Endothelial cell (in vitro differentiated cells): ENCODE measurements around the gene GPS1. TPM values are rescaled to one million over a fixed set of nuclear protein-coding genes. Genes with fewer than 3 reads are reported as not detected.
A peak's percentile ranks its signal among the peaks of the same experiment; 100 is the strongest.

ENCODE experiments used
- DNase-seq: peaks from one replicate; pipeline ENCODE4 v3.0.0; 2021; ENCODE audit warnings: low spot score
- H3K27ac Mint-ChIP-seq: one replicate; pipeline ENCODE4 v1.8.0; 2021; ENCODE audit warnings: mixed read lengths, inconsistent platforms; ENCODE audit not compliant: unreplicated experiment
- H3K27me3 Mint-ChIP-seq: one replicate; pipeline ENCODE4 v1.8.0; 2021; ENCODE audit warnings: mild to moderate bottlenecking, moderate library complexity, mixed read lengths, inconsistent platforms; ENCODE audit not compliant: unreplicated experiment
- H3K36me3 Mint-ChIP-seq: one replicate; pipeline ENCODE4 v1.8.0; 2021; ENCODE audit warnings: mild to moderate bottlenecking, low read depth, mixed read lengths, inconsistent platforms; ENCODE audit not compliant: unreplicated experiment
- H3K4me1 Mint-ChIP-seq: one replicate; pipeline ENCODE4 v1.8.0; 2021; ENCODE audit warnings: mild to moderate bottlenecking, mixed read lengths, inconsistent platforms; ENCODE audit not compliant: unreplicated experiment
- H3K4me3 Mint-ChIP-seq: one replicate; pipeline ENCODE4 v1.8.0; 2021; ENCODE audit warnings: mild to moderate bottlenecking, mixed read lengths, inconsistent platforms; ENCODE audit not compliant: unreplicated experiment
- H3K9me3 Mint-ChIP-seq: one replicate; pipeline ENCODE4 v1.8.0; 2021; ENCODE audit warnings: mixed read lengths, inconsistent platforms; ENCODE audit not compliant: unreplicated experiment
- total RNA-seq: library from RNA; stranded (reverse); fragmentation: NEBNext Ultra II Directional; extraction: Animal tissue kit (Norgen Biotek cat#: 25700); gene quantifications from one replicate; pipeline ENCODE4 v1.2.1, GENCODE V29; 2021; ENCODE audit not compliant: unreplicated experiment
- TF ChIP-seq, protein P1 (sequence below): fragments of 200-600 bp; sonication (generic); IDR thresholded peaks from one replicate; pipeline ENCODE4 v1.5.0; 2021; ENCODE audit warnings: antibody characterized with exemption; ENCODE audit not compliant: unreplicated experiment

The GPS1 gene
- total RNA-seq, 1 donor from 2014 or later = 80.0 TPM

DNA sequence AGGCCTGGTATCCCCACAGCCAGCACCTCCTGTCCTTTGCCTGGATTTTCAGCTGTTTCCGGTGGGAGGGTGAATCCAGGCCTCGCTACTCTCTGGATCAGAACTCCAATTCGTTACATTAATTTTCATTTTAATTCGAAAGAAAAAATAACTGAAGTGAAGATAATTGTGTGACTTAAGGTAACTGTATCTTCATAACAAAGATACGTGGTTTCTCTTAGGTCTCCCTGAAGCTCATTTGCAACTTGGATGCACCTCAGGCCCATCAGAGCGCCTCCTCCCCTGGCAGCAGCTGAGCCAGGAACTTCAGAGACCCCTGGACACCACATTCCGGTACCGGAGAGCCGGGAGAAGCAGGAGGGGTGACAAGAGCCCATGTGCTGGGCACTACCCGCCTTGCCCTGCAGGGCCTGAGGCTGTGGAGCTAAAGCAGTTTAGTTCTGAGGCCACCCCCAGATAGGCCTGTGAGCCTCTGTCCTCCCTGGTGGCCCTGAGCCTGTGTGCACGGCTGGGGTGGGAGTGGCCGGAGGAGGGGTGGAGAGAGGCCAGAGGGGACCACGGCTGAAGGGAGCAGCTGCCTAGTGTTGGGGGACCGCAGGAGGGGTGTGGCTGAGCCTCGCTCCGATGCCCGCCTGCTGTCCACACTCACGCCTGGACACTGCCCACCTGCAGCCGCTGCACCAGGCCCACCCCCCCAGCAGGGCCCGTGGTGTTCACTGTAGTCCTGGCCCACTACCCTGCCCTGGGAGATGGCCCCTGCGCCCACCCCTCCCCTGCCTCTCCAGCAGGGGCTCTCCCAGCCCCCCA, 25.3 kb downstream of the GPS1 start:
- no peak for DNase-seq
- TF ChIP-seq, protein P1, sequence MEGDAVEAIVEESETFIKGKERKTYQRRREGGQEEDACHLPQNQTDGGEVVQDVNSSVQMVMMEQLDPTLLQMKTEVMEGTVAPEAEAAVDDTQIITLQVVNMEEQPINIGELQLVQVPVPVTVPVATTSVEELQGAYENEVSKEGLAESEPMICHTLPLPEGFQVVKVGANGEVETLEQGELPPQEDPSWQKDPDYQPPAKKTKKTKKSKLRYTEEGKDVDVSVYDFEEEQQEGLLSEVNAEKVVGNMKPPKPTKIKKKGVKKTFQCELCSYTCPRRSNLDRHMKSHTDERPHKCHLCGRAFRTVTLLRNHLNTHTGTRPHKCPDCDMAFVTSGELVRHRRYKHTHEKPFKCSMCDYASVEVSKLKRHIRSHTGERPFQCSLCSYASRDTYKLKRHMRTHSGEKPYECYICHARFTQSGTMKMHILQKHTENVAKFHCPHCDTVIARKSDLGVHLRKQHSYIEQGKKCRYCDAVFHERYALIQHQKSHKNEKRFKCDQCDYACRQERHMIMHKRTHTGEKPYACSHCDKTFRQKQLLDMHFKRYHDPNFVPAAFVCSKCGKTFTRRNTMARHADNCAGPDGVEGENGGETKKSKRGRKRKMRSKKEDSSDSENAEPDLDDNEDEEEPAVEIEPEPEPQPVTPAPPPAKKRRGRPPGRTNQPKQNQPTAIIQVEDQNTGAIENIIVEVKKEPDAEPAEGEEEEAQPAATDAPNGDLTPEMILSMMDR = no peak
- Mint-ChIP-seq H3K9me3 (no peaks in the 10 kb centered on the region), H3K4me1 (no peaks in the 10 kb centered on the region), H3K4me3 (no peak overlapping the region), H3K27ac (no peak overlapping the region), H3K27me3 (peaks cover 3% of the 10 kb centered on the region), H3K36me3 (peaks cover 4% of the 10 kb centered on the region)

DNA sequence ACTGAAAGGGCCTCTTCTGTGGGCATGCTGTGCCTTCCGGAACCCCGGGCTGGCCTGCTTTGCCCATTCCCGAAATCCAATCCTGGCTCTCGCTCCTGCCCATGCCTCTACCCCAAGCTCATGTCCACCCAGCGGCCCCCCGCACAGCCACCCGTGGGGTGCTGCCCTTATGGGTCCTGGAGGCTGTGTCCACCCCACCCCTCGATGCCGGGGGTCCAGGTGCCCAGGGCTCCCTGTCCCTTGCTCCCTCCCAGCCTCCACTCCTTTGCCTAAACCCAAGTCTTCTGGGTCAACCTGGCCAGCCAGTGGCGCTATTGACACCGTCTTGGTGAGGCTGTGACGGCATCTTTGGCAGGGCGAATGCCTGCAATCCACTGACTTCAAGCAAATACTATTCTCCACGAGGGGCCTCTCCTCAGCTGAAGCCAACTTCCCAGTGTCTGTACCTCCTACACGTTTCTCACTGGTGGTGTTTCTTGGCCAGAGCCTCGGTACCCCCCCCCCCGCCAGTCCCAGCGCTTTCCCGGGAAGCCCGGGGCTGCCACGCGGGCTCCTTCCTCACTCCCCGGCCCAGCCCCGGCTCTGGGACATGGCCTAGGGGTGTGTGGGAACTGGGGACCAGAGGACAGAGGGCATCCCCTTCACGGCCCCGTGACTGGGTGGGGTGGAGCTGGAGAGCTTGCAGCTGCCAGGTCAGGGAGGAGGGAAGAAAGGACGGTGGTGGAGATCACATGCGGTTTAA, 26.1 kb downstream of the GPS1 start:
- H3K27me3 Mint-ChIP-seq = peaks cover 3% of the 10 kb centered on the region
- no peaks in the 10 kb centered on the region for H3K4me1 Mint-ChIP-seq
- DNase-seq = no peak
- H3K27ac Mint-ChIP-seq = peak overlapping the region; percentile 43
- no peaks in the 10 kb centered on the region for H3K9me3 Mint-ChIP-seq
- H3K4me3 Mint-ChIP-seq = no peak overlapping the region
- TF ChIP-seq, protein P1 = no peak
- H3K36me3 Mint-ChIP-seq = peaks cover 4% of the 10 kb centered on the region

DNA sequence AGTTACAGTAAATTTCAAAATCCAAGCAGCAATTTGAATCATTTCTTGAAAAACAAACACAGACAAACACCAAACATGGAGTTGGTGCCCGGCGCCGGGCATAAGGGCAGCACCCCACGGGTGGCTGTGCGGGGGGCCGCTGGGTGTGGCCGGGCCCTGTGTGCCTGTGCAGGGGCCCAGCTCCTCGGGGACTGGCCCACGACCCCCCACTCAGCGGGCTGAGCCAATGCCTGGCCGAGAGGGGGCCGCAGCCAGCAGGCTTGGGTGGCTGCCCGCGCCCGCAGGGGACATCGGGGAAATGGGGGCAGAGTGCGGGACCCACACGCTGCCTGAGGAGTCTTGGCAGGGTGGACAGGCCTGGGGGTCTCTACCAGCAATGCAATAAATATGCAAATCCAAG, 26.7 kb downstream of the GPS1 start:
- H3K4me1 Mint-ChIP-seq = no peaks in the 10 kb centered on the region
- TF ChIP-seq, protein P1 = no peak
- peaks cover 3% of the 10 kb centered on the region for H3K27me3 Mint-ChIP-seq
- H3K9me3 Mint-ChIP-seq = no peaks in the 10 kb centered on the region
- H3K27ac Mint-ChIP-seq = peak overlapping the region; percentile 43
- H3K4me3 Mint-ChIP-seq = no peak overlapping the region
- no peak for DNase-seq
- peaks cover 4% of the 10 kb centered on the region for H3K36me3 Mint-ChIP-seq

DNA sequence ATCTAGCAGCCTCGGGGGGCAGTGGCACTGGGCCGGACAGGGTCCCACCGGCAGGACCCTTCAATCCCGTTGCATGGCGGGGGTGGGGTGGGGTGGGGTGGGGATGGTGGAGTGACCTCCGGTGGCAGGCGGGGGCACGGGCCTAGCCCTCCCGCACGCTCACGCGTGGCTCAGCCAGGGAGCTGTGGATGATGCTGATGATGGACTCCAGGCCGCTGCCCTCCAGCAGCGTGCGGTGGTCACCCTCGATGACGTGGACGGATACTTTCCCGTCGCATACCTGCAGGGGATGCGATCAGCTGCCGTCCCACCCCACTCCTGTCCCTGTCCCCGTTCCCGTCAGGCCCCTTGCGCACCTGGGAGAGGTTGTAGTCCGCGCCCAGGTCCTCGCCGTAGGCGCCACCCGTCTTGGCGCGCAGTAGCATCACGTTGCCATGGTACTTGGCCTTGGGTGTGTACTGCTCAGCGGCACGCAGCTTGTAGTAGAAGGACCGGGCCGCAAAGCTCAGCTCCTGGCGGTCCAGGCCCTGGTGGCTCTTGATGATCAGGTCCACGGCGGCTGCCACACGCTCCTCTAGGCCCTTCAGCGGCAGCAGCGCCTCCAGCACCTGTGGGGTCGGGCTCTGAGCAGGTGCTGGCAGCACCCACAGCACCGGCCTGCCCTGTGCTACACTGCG, 27.4 kb downstream of the GPS1 start:
- DNase-seq = no peak
- Mint-ChIP-seq H3K27me3 (peaks cover 2% of the 10 kb centered on the region), H3K4me3 (no peak overlapping the region), H3K27ac (no peak overlapping the region), H3K4me1 (no peaks in the 10 kb centered on the region), H3K36me3 (peaks cover 4% of the 10 kb centered on the region), H3K9me3 (no peaks in the 10 kb centered on the region)
- TF ChIP-seq, protein P1 = no peak
